ENCODE results near the gene ACSS1. TPM values are rescaled to one million over a fixed set of nuclear protein-coding genes. Genes with fewer than 3 reads are reported as not detected.
A peak's percentile ranks its signal among the peaks of the same experiment; 100 is the strongest.

Gene ACSS1
- total RNA-seq, 1 experiment from 2014 or later = 3.6 TPM

GRCh38 chr20:25065625-25066338 is 7.8 kb upstream of the ACSS1 start:
- Mint-ChIP-seq H3K4me1 (ENCODE audit: low read depth, unreplicated experiment) (peaks cover 10% of the 10 kb centered on the region), H3K9me3 (ENCODE audit: low read depth, unreplicated experiment) (no peaks in the 10 kb centered on the region), H3K4me3 (ENCODE audit: low read depth, unreplicated experiment) (no peak overlapping the region), H3K27me3 (ENCODE audit: unreplicated experiment) (peaks cover 24% of the 10 kb centered on the region), H3K27ac (ENCODE audit: unreplicated experiment) (no peak overlapping the region), H3K36me3 (ENCODE audit: insufficient read depth, unreplicated experiment) (peaks cover 5% of the 10 kb centered on the region)
- CTCF ChIA-PET = interaction anchor here (1.3 kb wide), 1 partner anchor 70 kb away, joined by 6 read pairs; no protein-coding TSS in a partner anchor
- TF ChIP-seq CTCF (IDR thresholded peaks at IDR 0.05; ENCODE audit: unreplicated experiment) = no peak
- no TSS peak for BruUV-seq (replicated peaks)
- intact Hi-C loops (cut with micrococcal nuclease; ENCODE audit: unreplicated experiment) = loop anchor here (1.0 kb wide), 1 partner anchor 72 kb away; no protein-coding TSS in a partner anchor
- peak; percentile 29 for DNase-seq

- BruUV-seq (replicated peaks) = no TSS peak
- Mint-ChIP-seq H3K36me3 (ENCODE audit: insufficient read depth, unreplicated experiment) (peaks cover 5% of the 10 kb centered on the region), H3K4me1 (ENCODE audit: low read depth, unreplicated experiment) (peaks cover 16% of the 10 kb centered on the region), H3K9me3 (ENCODE audit: low read depth, unreplicated experiment) (no peaks in the 10 kb centered on the region), H3K4me3 (ENCODE audit: low read depth, unreplicated experiment) (no peak overlapping the region), H3K27me3 (ENCODE audit: unreplicated experiment) (peaks cover 29% of the 10 kb centered on the region), H3K27ac (ENCODE audit: unreplicated experiment) (no peak overlapping the region)
- CTCF ChIA-PET = interaction anchor here (1.3 kb wide), 1 partner anchor 69 kb away, joined by 6 read pairs; no protein-coding TSS in a partner anchor
- intact Hi-C loops (cut with micrococcal nuclease; ENCODE audit: unreplicated experiment) = loop anchor here (1.0 kb wide), 1 partner anchor 72 kb away; no protein-coding TSS in a partner anchor
- TF ChIP-seq CTCF (IDR thresholded peaks at IDR 0.05; ENCODE audit: unreplicated experiment) = no peak
- DNase-seq = no peak
These were observed 7.2 kb upstream of the ACSS1 start for GRCh38 chr20:25065072-25065624.

- intact Hi-C loops (cut with micrococcal nuclease; ENCODE audit: unreplicated experiment) = loop anchor here (1.0 kb wide), 1 partner anchor 71 kb away; no protein-coding TSS in a partner anchor
- no peak overlapping the region for H3K4me3 Mint-ChIP-seq (ENCODE audit: low read depth, unreplicated experiment)
- CTCF ChIA-PET = no interaction called here
- H3K4me1 Mint-ChIP-seq (ENCODE audit: low read depth, unreplicated experiment) = peaks cover 17% of the 10 kb centered on the region
- DNase-seq = no peak
- peaks cover 5% of the 10 kb centered on the region for H3K36me3 Mint-ChIP-seq (ENCODE audit: insufficient read depth, unreplicated experiment)
- H3K27me3 Mint-ChIP-seq (ENCODE audit: unreplicated experiment) = peaks cover 30% of the 10 kb centered on the region
- no peak for TF ChIP-seq CTCF (IDR thresholded peaks at IDR 0.05; ENCODE audit: unreplicated experiment)
- no peak overlapping the region for H3K27ac Mint-ChIP-seq (ENCODE audit: unreplicated experiment)
- H3K9me3 Mint-ChIP-seq (ENCODE audit: low read depth, unreplicated experiment) = no peaks in the 10 kb centered on the region
- no TSS peak for BruUV-seq (replicated peaks)
These were observed 6.7 kb upstream of the ACSS1 start for GRCh38 chr20:25064561-25065071.

- DNase-seq = no peak
- intact Hi-C loops (cut with micrococcal nuclease; ENCODE audit: unreplicated experiment) = no loop called here
- H3K36me3 Mint-ChIP-seq (ENCODE audit: insufficient read depth, unreplicated experiment) = peaks cover 5% of the 10 kb centered on the region
- CTCF ChIA-PET = no interaction called here
- TF ChIP-seq CTCF (IDR thresholded peaks at IDR 0.05; ENCODE audit: unreplicated experiment) = no peak
- H3K4me3 Mint-ChIP-seq (ENCODE audit: low read depth, unreplicated experiment) = no peak overlapping the region
- no TSS peak for BruUV-seq (replicated peaks)
- no peaks in the 10 kb centered on the region for H3K9me3 Mint-ChIP-seq (ENCODE audit: low read depth, unreplicated experiment)
- H3K4me1 Mint-ChIP-seq (ENCODE audit: low read depth, unreplicated experiment) = peaks cover 17% of the 10 kb centered on the region
- no peak overlapping the region for H3K27ac Mint-ChIP-seq (ENCODE audit: unreplicated experiment)
- peaks cover 30% of the 10 kb centered on the region for H3K27me3 Mint-ChIP-seq (ENCODE audit: unreplicated experiment)
These were observed 6.0 kb upstream of the ACSS1 start for GRCh38 chr20:25063981-25064380.
